ENCODE data around the gene FRS3.
A peak's percentile ranks its signal among the peaks of the same experiment; 100 is the strongest.

The FRS3 gene

GRCh38 chr6:41767112-41767833, 12.4 kb downstream of the FRS3 start (continued):
- TF ChIP-seq ZNF449 (tag by site-specific recombination; IDR thresholded peaks at IDR 0.05) = no peak
- TF ChIP-seq ZNF544 (tag by site-specific recombination; IDR thresholded peaks at IDR 0.05) = no peak
- TF ChIP-seq ZNF548 (tag by site-specific recombination; IDR thresholded peaks at IDR 0.05) = no peak
- TF ChIP-seq OVOL3 (tag by site-specific recombination; IDR thresholded peaks at IDR 0.05) = no peak
- no peak for TF ChIP-seq ZNF350 (tag by site-specific recombination; IDR thresholded peaks at IDR 0.05)
- no peak for TF ChIP-seq ZNF202 (tag by site-specific recombination; IDR thresholded peaks at IDR 0.05; ENCODE audit: borderline replicate concordance)
- TF ChIP-seq ZNF645 (tag by site-specific recombination; IDR thresholded peaks at IDR 0.05) = no peak; the same call in 1 of the 2 replicates
- peak; percentile 74 for TF ChIP-seq KLF10 (tag by site-specific recombination; IDR thresholded peaks at IDR 0.05)
- peak; percentile 83 for TF ChIP-seq SCRT2 (tag by site-specific recombination; IDR thresholded peaks at IDR 0.05)
- peak; percentile 21; the same call in 1 of the 2 replicates for TF ChIP-seq GFI1B (tag by site-specific recombination; IDR thresholded peaks at IDR 0.05)
- TF ChIP-seq ZNF19 (tag by site-specific recombination; IDR thresholded peaks at IDR 0.05; ENCODE audit: low read depth) = no peak
- TF ChIP-seq ZNF600 (tag by site-specific recombination; IDR thresholded peaks at IDR 0.05) = peak; percentile 4; the same call in 1 of the 2 replicates
- no peak for TF ChIP-seq ZFP41 (tag by site-specific recombination; IDR thresholded peaks at IDR 0.05; ENCODE audit: borderline replicate concordance)
- TF ChIP-seq AEBP2 (tag by site-specific recombination; IDR thresholded peaks at IDR 0.05; ENCODE audit: borderline replicate concordance) = no peak
- peak; percentile 92 for TF ChIP-seq ZFHX2 (tag by site-specific recombination; conservative IDR thresholded peaks at IDR 0.05)
- TF ChIP-seq ZNF426 (tag by site-specific recombination; IDR thresholded peaks at IDR 0.05) = no peak
- TF ChIP-seq PRDM10 (tag by site-specific recombination; IDR thresholded peaks at IDR 0.05) = peak; percentile 77
- TF ChIP-seq ZNF112 (tag by site-specific recombination; IDR thresholded peaks at IDR 0.05) = no peak
- no peak for TF ChIP-seq HOXA7 (CRISPR knock-in tag; IDR thresholded peaks at IDR 0.05; ENCODE audit: borderline replicate concordance)
- no peak for TF ChIP-seq SETDB1 (IDR thresholded peaks at IDR 0.05; ENCODE audit: insufficient read length, low read length)
- TF ChIP-seq ZNF174 (tag by site-specific recombination; IDR thresholded peaks at IDR 0.05) = no peak
- peak; percentile 38 for TF ChIP-seq ZNF513 (tag by site-specific recombination; IDR thresholded peaks at IDR 0.05)
- TF ChIP-seq ZNF510 (tag by site-specific recombination; IDR thresholded peaks at IDR 0.05; ENCODE audit: insufficient replicate concordance) = no peak
- TF ChIP-seq ZNF530 (tag by site-specific recombination; IDR thresholded peaks at IDR 0.05; ENCODE audit: low read depth) = no peak
- no peak for TF ChIP-seq ZNF175 (tag by site-specific recombination; IDR thresholded peaks at IDR 0.05)
- TF ChIP-seq ZNF18 (tag by site-specific recombination; IDR thresholded peaks at IDR 0.05) = peak; percentile 52; the same call in 1 of the 2 replicates
- 0 out of 2 replicates have a peak, but pooled peaks have one; percentile 42 for TF ChIP-seq KLF7 (tag by site-specific recombination; IDR thresholded peaks at IDR 0.05; ENCODE audit: borderline replicate concordance)
